Subcutaneous adipose tissue (tissue), 4 donors: ENCODE data around the gene VPS37B. TPM values are rescaled to one million over a fixed set of nuclear protein-coding genes. Genes with fewer than 3 reads are reported as not detected.

Source experiments
- total RNA-seq, 4 donors: library from RNA; depleted of rRNA; stranded (reverse); fragments of >200 nt; gene quantifications; one replicate each; pipeline ENCODE4 v1.1.0, GENCODE V29; 2016
- TF ChIP-seq, protein P1 (sequence below): fragments of 450-650 bp; IDR thresholded peaks from one replicate; pipeline ENCODE4 v1.5.1; 2016; ENCODE audit warnings: low read depth, mild to moderate bottlenecking, control low read depth, antibody characterized with exemption, moderate library complexity

The VPS37B gene
- total RNA-seq, 4 donors from 2014 or later = 14.8 to 54.1 (median 16.8) TPM

DNA sequence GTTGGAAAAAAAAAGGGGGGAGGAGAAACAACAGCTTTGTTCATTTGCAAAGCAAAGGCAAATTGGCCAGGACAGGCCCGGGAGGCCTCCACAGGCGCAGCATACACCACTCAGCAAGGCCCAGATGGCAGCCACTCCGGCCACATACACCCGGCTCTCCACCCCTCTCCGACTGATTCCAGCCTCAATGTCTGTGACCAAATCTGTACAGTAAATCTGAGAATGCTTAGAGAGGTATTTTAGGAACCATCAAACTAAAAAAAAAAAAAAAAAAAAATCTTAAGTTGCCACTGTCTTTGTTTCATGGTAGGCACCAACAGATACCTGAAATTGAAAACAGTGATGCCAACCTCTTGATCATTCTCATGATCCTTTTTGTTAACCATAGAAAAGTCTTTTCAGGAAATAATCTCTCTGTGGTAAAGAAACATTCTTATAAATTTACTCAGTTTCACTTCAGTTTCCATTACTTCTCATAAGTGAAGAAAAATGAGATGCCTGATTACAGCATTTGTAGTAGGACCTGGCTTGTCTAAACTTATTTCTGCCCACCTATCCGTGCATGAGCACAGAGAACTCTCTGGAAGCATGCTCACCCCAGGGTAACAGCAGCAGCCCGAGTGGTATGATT is 20.2 kb downstream of the VPS37B start:
- TF ChIP-seq, protein P1, sequence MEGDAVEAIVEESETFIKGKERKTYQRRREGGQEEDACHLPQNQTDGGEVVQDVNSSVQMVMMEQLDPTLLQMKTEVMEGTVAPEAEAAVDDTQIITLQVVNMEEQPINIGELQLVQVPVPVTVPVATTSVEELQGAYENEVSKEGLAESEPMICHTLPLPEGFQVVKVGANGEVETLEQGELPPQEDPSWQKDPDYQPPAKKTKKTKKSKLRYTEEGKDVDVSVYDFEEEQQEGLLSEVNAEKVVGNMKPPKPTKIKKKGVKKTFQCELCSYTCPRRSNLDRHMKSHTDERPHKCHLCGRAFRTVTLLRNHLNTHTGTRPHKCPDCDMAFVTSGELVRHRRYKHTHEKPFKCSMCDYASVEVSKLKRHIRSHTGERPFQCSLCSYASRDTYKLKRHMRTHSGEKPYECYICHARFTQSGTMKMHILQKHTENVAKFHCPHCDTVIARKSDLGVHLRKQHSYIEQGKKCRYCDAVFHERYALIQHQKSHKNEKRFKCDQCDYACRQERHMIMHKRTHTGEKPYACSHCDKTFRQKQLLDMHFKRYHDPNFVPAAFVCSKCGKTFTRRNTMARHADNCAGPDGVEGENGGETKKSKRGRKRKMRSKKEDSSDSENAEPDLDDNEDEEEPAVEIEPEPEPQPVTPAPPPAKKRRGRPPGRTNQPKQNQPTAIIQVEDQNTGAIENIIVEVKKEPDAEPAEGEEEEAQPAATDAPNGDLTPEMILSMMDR = no peak

DNA sequence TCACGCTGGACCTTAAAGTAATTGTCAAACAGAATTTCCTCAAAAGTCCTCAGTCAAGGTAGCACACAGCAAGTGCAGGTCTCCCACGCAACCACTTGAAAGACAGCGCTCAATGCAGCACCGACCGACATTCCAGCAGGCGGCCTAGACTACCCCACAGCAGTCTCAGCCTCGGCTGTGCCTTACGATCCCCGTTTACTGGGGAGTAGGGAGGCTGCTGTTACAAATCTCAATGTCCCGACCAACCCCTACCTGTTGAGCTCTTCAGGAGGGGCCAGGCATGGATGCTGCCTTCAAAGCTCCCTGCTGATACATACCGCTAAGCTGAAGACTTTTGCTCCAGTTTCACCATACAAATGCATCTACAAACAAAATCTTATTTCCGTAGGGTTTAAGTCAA is 21.8 kb downstream of the VPS37B start:
- TF ChIP-seq, protein P1 = no peak

- TF ChIP-seq, protein P1 = no peak
Measured at GRCh38 chr12:122873540-122873939, 22.4 kb downstream of the VPS37B start.

DNA sequence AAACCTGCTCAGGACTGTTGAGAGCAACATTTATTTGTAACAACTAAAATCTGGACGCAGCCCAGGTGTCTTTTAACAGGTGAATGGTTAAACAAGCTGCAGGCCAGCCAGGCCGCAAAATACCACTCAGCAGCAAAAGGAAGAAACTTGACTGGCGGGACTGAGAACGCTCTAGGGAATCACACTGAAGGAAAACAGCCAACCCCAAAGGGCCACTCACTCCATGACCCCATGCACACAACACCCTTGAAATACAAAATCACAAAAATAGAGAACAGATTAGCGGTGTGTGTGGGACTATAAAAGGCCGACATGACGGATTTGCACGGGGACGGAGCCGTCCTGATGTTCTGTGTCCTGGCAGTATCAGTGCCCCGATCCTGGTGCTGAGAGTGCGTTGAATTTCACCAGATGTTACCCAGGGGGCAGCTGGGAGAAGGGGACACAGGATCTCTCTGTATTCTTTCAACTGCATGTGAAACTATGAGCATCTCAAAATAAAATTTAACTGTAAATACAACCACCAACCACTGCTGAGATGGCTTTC is 23.0 kb downstream of the VPS37B start:
- TF ChIP-seq, protein P1 = no peak

DNA sequence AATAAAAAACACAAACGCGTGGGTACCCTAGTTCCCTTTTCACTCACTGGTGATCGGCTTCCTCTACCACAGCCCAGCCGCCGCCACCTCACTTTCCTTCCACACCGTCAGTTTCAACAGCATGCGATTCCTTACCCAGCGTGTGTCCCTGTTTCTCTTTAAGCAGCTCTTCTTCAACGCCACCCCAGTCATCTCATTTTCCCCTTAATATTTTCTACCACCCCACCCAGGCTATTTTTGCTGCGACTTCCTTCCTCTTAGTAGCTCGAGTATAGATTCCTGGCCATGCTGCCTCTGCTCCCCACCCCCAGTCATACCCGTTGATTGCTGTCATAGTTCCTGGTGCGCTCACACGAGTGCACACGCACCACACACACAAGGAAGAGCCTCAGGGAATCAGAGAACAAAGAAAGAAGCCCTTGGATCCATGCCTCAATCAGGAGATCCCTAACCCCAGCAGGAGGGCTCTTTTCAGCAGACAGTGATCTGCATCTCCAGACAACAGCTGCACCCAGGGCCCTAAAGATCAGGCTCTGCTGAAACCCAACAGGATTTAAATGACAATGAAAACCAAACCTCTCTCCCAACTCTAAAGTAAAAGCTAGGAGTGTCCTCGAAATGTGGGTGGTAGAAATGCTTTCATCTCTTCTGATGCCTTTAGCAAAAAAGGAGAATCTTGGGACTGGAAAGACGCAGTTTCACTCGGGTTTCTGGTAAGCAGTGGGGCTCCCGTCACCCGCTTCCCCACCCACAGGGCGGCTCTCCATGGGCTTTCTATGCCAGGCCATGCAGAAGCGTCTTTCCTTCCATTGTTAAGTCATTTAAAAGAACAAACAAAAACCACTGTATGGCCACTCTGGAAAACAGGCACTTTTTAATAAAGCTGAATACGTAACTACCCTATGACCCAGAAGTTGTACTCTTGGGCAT is 23.8 kb downstream of the VPS37B start:
- TF ChIP-seq, protein P1 = no peak

- TF ChIP-seq, protein P1 = no peak
Measured at GRCh38 chr12:122870867-122871664, 24.9 kb downstream of the VPS37B start.
